GM12875 (cell line): ENCODE measurements around the gene ULK3.

ENCODE experiments used
- H3K4me3 ChIP-seq: one replicate; pipeline ENCODE4 v1.5.1; 2011; ENCODE audit warnings: low read depth, low read length, control low read depth
- CTCF ChIP-seq: IDR thresholded peaks from 2 replicates; pipeline ENCODE4 v1.5.1; 2011; ENCODE audit warnings: low read depth, mild to moderate bottlenecking, control low read depth, inconsistent platforms, low read length, moderate library complexity, borderline replicate concordance; ENCODE audit not compliant: insufficient read depth

Gene ULK3

GRCh38 chr15:74865316-74865715 lies 22.4 kb upstream of the ULK3 start:
- TF ChIP-seq CTCF: no peak
- H3K4me3 ChIP-seq: no peak overlapping the region

GRCh38 chr15:74864296-74864695 lies 21.3 kb upstream of the ULK3 start:
- TF ChIP-seq CTCF: no peak
- no peak overlapping the region for H3K4me3 ChIP-seq

- no peak overlapping the region for H3K4me3 ChIP-seq
- TF ChIP-seq CTCF: no peak
These were observed 20.5 kb upstream of the ULK3 start for GRCh38 chr15:74863239-74864056.

- H3K4me3 ChIP-seq: no peak overlapping the region
- TF ChIP-seq CTCF: no peak
These were observed 15.4 kb upstream of the ULK3 start for GRCh38 chr15:74858369-74858740.

- peak overlapping the region; percentile 5 for H3K4me3 ChIP-seq
- TF ChIP-seq CTCF: no peak
These were observed 14.9 kb upstream of the ULK3 start for GRCh38 chr15:74857671-74858368.

GRCh38 chr15:74857082-74857655 lies 14.2 kb upstream of the ULK3 start:
- no peak overlapping the region for H3K4me3 ChIP-seq

More at GRCh38 chr15:74857082-74857655, 14.2 kb upstream of the ULK3 start:
- TF ChIP-seq CTCF: no peak
